Stimulated activated naive CD8-positive, alpha-beta T cell treated with anti-CD3 and anti-CD28 coated beads, Interleukin-15, amount 100 ng/mL, for 72 hours (primary cell): ENCODE results near the gene EXD2.

ENCODE experiments used
- ATAC-seq: fragments of 150-1000 bp; cut with Tn5 transposase; 2 replicates; pipeline ENCODE4 v1.10.0; 2021; ENCODE audit warnings: mild to moderate bottlenecking, moderate library complexity
- DNase-seq, 2 donors: peaks; one replicate each; pipeline ENCODE4 v3.0.0; 2021 to 2022
- H3K27ac Mint-ChIP-seq, 2 donors: one replicate each; pipeline ENCODE4 v1.8.0; 2022; ENCODE audit warnings: mild to moderate bottlenecking in 2 of 2, mixed read lengths in 2 of 2, moderate library complexity in 2 of 2
- H3K27me3 Mint-ChIP-seq: one replicate; pipeline ENCODE4 v1.8.0; 2022; ENCODE audit warnings: mixed read lengths
- H3K4me1 Mint-ChIP-seq: one replicate; pipeline ENCODE4 v1.8.0; 2022; ENCODE audit warnings: mild to moderate bottlenecking, mixed read lengths
- H3K4me3 Mint-ChIP-seq, 2 donors: one replicate each; pipeline ENCODE4 v1.8.0; 2022; ENCODE audit warnings: mild to moderate bottlenecking in 2 of 2, mixed read lengths in 2 of 2, moderate library complexity in 1 of 2
- H3K9me3 Mint-ChIP-seq, 2 donors: one replicate each; pipeline ENCODE4 v1.8.0; 2022; ENCODE audit warnings: mixed read lengths in 2 of 2

EXD2 gene

DNA sequence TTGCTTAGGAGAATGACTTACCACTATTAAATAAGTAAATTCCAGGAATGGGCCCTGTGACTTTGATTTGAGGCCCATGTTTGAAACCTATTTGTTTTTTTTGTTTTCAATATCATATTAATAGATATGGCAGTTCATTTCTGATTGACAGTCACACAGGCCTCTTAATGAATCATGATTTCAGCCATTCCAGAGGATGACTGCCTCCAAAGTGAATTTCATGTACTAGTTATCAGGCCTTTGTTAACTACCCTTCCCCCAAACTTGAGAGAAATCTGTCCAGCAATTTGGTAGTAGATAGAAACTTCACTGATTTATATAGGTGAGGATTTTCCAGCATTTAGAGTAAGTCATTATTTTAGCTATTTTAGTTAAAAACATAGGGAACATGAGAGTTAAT, 42.8 kb downstream of the EXD2 start:
- Mint-ChIP-seq H3K4me1 (peaks cover 9% of the 10 kb centered on the region), H3K9me3 (no peaks in the 10 kb centered on the region), H3K27me3 (no peaks in the 10 kb centered on the region), H3K27ac (no peak overlapping the region), H3K4me3 (no peak overlapping the region)
- DNase-seq: no peak
- no peak for ATAC-seq

DNA sequence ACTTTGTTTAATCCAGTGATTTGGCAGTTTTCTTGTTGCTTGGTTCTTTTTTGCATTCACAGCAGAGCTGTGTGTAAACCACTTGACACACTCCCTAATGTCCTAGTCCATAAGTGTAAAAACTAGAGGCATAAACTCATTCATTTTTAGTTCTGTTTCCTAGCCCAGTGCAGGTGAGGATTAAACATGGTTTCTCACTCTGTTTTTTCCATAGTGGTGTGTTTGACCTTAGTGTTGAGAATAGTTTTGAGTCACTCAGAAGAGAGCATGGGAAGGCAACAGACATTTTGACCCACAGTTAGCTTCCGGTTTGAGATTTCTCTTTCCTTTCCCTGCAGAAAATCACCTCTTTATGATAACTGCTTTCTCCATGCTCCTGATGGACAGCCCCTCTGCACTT, 44.4 kb downstream of the EXD2 start:
- Mint-ChIP-seq H3K4me3 (no peak overlapping the region), H3K9me3 (no peaks in the 10 kb centered on the region), H3K27me3 (no peaks in the 10 kb centered on the region), H3K4me1 (peaks cover 9% of the 10 kb centered on the region), H3K27ac (peak overlapping the region in 1 of 2 donors; percentile 78)
- DNase-seq: no peak
- no peak for ATAC-seq

- peak overlapping the region; percentile 3 to 74 for H3K27ac Mint-ChIP-seq
Measured at GRCh38 chr14:69237142-69237541, 45.8 kb downstream of the EXD2 start.

DNA sequence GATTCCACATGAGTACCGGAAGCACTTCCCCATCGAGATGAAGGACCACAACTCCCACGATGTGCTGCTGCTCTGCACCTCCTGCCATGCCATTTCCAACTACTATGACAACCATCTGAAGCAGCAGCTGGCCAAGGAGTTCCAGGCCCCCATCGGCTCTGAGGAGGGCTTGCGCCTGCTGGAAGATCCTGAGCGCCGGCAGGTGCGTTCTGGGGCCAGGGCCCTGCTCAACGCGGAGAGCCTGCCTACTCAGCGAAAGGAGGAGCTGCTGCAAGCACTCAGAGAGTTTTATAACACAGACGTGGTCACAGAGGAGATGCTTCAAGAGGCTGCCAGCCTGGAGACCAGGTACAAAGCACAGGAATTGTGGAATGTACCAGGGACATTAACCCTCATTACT, 46.3 kb downstream of the EXD2 start:
- no peak for ATAC-seq
- peaks cover 3% of the 10 kb centered on the region for H3K4me1 Mint-ChIP-seq

More at GRCh38 chr14:69237142-69237541, 45.8 kb downstream of the EXD2 start:
- no peak for DNase-seq
- Mint-ChIP-seq H3K4me3 (no peak overlapping the region), H3K4me1 (peaks cover 8% of the 10 kb centered on the region), H3K9me3 (no peaks in the 10 kb centered on the region), H3K27me3 (no peaks in the 10 kb centered on the region)
- no peak for ATAC-seq

GRCh38 chr14:69238883-69239282, 47.6 kb downstream of the EXD2 start:
- no peak for DNase-seq
- Mint-ChIP-seq H3K27ac (peak overlapping the region in 1 of 2 donors; percentile 29), H3K9me3 (no peaks in the 10 kb centered on the region), H3K4me1 (no peaks in the 10 kb centered on the region), H3K27me3 (no peaks in the 10 kb centered on the region), H3K4me3 (no peak overlapping the region)
- ATAC-seq: no peak

More for the DNA sequence above, 46.3 kb downstream of the EXD2 start:
- Mint-ChIP-seq H3K27me3 (no peaks in the 10 kb centered on the region), H3K9me3 (no peaks in the 10 kb centered on the region), H3K27ac (no peak overlapping the region), H3K4me3 (no peak overlapping the region)
- DNase-seq: no peak

- no peak for ATAC-seq
- Mint-ChIP-seq H3K9me3 (no peaks in the 10 kb centered on the region), H3K4me1 (no peaks in the 10 kb centered on the region)
Measured at GRCh38 chr14:69240527-69241173, 49.4 kb downstream of the EXD2 start.

GRCh38 chr14:69241577-69241976, 50.3 kb downstream of the EXD2 start:
- H3K4me3 Mint-ChIP-seq: no peak overlapping the region
- no peak overlapping the region for H3K27ac Mint-ChIP-seq
- no peak for ATAC-seq
- no peaks in the 10 kb centered on the region for H3K27me3 Mint-ChIP-seq
- DNase-seq: no peak
- H3K4me1 Mint-ChIP-seq: no peaks in the 10 kb centered on the region
- no peaks in the 10 kb centered on the region for H3K9me3 Mint-ChIP-seq

More at GRCh38 chr14:69240527-69241173, 49.4 kb downstream of the EXD2 start:
- H3K27me3 Mint-ChIP-seq: no peaks in the 10 kb centered on the region
- H3K27ac Mint-ChIP-seq: no peak overlapping the region
- no peak overlapping the region for H3K4me3 Mint-ChIP-seq
- no peak for DNase-seq

GRCh38 chr14:69242311-69243224, 51.3 kb downstream of the EXD2 start:
- Mint-ChIP-seq H3K4me3 (no peak overlapping the region), H3K27ac (no peak overlapping the region), H3K27me3 (no peaks in the 10 kb centered on the region), H3K4me1 (no peaks in the 10 kb centered on the region), H3K9me3 (no peaks in the 10 kb centered on the region)
- peak; percentile 60 for ATAC-seq
- DNase-seq: peak; percentile 38

GRCh38 chr14:69244946-69245345, 53.6 kb downstream of the EXD2 start:
- no peak for ATAC-seq
- Mint-ChIP-seq H3K9me3 (no peaks in the 10 kb centered on the region), H3K4me3 (no peak overlapping the region), H3K27ac (no peak overlapping the region), H3K27me3 (no peaks in the 10 kb centered on the region), H3K4me1 (no peaks in the 10 kb centered on the region)
- DNase-seq: no peak

DNA sequence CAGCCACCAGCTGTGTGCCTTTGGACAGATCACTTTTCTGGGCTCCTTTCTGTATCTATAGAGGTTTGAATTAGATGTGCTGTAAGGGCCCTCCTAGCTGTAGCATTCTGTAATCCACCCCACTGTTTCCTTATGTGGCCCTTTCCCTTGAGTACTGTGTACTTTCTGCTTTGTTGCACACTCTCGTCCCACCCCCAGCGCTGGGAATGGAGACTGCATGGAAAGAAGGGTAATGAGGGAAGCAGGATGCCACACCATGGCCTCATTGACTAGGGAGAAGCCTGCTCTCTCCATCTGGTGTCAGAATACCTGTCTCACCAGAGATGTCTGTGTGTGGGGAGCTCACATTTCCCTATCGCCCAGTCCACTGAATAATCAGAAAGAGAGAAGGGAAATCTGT, 55.0 kb downstream of the EXD2 start:
- H3K27me3 Mint-ChIP-seq: no peaks in the 10 kb centered on the region
- no peak overlapping the region for H3K4me3 Mint-ChIP-seq
- H3K4me1 Mint-ChIP-seq: no peaks in the 10 kb centered on the region
- no peak for ATAC-seq
- peak overlapping the region in 1 of 2 donors; percentile 71 for H3K27ac Mint-ChIP-seq
- DNase-seq: no peak
- no peaks in the 10 kb centered on the region for H3K9me3 Mint-ChIP-seq

- DNase-seq (no peak), ATAC-seq (no peak)
- H3K4me3 Mint-ChIP-seq: no peak overlapping the region
- no peaks in the 10 kb centered on the region for H3K27me3 Mint-ChIP-seq
- no peak overlapping the region for H3K27ac Mint-ChIP-seq
- no peaks in the 10 kb centered on the region for H3K9me3 Mint-ChIP-seq
- H3K4me1 Mint-ChIP-seq: no peaks in the 10 kb centered on the region
Measured at GRCh38 chr14:69247676-69248440, 56.6 kb downstream of the EXD2 start.

DNA sequence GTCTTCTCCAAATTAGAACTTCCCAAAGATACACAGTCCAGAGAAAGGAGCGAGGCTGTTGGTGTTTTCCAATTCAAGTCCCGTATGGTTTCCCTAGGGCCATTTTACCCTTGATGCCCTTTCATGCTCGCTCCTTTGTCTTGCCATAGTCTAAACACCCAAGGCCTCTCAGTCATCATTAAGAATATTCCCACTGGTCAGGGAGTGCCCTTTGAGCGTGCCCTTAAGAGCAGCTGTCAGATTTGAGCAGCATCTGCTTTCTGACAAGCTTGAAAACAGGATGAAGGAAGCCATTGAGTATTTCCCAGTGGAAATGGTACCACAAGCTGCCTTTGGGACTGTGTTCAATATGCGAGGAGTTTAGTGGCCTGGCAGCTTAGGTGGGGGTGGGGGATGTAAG, 58.3 kb downstream of the EXD2 start:
- no peaks in the 10 kb centered on the region for H3K9me3 Mint-ChIP-seq
- H3K4me1 Mint-ChIP-seq: no peaks in the 10 kb centered on the region
- no peak overlapping the region for H3K27ac Mint-ChIP-seq
- no peak overlapping the region for H3K4me3 Mint-ChIP-seq
- DNase-seq (no peak), ATAC-seq (no peak)
- H3K27me3 Mint-ChIP-seq: peaks cover 7% of the 10 kb centered on the region

- no peak for DNase-seq
- no peaks in the 10 kb centered on the region for H3K9me3 Mint-ChIP-seq
- H3K27me3 Mint-ChIP-seq: peaks cover 20% of the 10 kb centered on the region
- H3K4me3 Mint-ChIP-seq: no peak overlapping the region
- H3K27ac Mint-ChIP-seq: no peak overlapping the region
- no peak for ATAC-seq
- no peaks in the 10 kb centered on the region for H3K4me1 Mint-ChIP-seq
Measured at GRCh38 chr14:69252851-69253250, 61.6 kb downstream of the EXD2 start.

DNA sequence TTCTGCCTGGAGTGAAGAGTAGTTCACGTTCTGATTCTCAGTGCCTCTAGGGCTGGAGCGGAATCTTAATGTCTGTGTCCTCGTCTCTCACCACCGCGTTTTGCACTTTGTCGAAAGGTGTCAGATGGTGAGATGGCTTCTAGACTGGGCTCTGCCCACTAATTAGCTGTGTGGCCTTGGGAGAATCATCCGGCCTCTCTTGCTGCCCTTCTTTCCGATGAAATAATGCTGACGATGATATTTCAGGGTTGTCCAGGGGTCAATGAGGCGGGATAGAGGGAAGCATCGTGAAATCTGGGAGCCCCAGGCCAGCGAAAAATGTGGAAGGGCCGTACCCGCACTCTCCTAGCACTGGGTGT, 67.8 kb downstream of the EXD2 start:
- no peak overlapping the region for H3K4me3 Mint-ChIP-seq
- no peaks in the 10 kb centered on the region for H3K9me3 Mint-ChIP-seq
- H3K4me1 Mint-ChIP-seq: peaks cover 8% of the 10 kb centered on the region
- DNase-seq (no peak), ATAC-seq (no peak)
- H3K27ac Mint-ChIP-seq: no peak overlapping the region
- H3K27me3 Mint-ChIP-seq: peaks cover 70% of the 10 kb centered on the region

DNA sequence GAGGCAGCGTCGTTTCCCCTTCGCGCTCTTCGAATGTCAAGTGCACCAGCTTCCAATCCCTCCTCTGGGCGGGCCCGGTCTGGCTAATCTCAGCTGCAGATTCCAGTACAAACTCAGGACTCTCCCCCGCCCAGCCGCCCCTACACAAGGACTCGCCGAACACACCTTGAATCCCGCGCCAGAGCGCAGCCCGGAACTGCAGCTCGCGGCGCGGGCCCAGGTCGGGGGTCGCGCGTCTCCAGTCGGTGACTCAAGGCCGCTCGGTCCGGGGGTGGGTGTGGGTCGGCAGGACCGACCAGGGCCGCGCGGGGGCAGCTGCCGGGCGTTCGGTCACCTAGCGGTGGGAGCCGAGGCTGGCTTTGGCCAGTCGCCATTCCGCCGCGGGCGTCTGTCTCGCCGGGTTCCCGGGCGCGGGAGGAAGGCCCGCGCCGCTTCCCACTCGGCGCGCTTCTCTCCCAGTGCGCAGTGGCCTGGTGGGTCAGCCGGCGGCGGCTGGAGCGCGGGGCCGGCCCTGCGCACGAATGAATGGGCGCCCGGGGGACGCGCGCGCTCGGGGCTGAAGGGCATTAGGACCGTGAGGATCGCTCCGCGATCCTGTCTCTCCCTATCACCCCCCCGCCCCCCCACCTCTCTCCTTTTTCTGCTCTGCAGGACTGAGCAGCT, 68.4 kb downstream of the EXD2 start, which contains the start of gene GALNT16:
TSS of gene GALNT16 (plus strand) at position 632 of the 663 bp plus-strand sequence. CDS start 133 bp downstream, outside the sequence.
- peak within 1 kb of the TSS; percentile 85 to 96 for H3K4me3 Mint-ChIP-seq
- no peak for ATAC-seq
- H3K27ac Mint-ChIP-seq: no peak within 1 kb of the TSS
- no peaks in the 10 kb centered on the region for H3K9me3 Mint-ChIP-seq
- H3K27me3 Mint-ChIP-seq: peaks cover 69% of the 10 kb centered on the region
- H3K4me1 Mint-ChIP-seq: peaks cover 8% of the 10 kb centered on the region
- no peak for DNase-seq
